GM12878 (cell line): ENCODE measurements around the gene GRAMD2B. TPM values are rescaled to one million over a fixed set of nuclear protein-coding genes. Genes with fewer than 3 reads are reported as not detected.

Source experiments
- BRCA1 ChIP-seq: IDR thresholded peaks from 2 replicates; pipeline ENCODE4 v1.6.1; 2011; ENCODE audit warnings: low read depth, low read length, improper control_type of control experiment
- ELK1 ChIP-seq: IDR thresholded peaks from 2 replicates; pipeline ENCODE4 v1.6.1; 2012; ENCODE audit warnings: low read depth, low read length, improper control_type of control experiment
- MLLT1 ChIP-seq: fragments of 450-650 bp; IDR thresholded peaks from 2 replicates; pipeline ENCODE4 v1.6.1; 2016; ENCODE audit warnings: mild to moderate bottlenecking
- RBBP5 ChIP-seq: fragments of 200-600 bp; sonication (generic); conservative IDR thresholded peaks from 2 replicates; pipeline ENCODE4 v1.6.1; 2016
- SKIL ChIP-seq: fragments of 450-650 bp; IDR thresholded peaks from 2 replicates; pipeline ENCODE4 v1.6.1; 2017; ENCODE audit warnings: mild to moderate bottlenecking, low read depth, inconsistent platforms; ENCODE audit not compliant: poor library complexity, severe bottlenecking
- TCF12 ChIP-seq: IDR thresholded peaks from 2 replicates; pipeline ENCODE4 v1.6.1; 2011; ENCODE audit warnings: low read depth, mild to moderate bottlenecking, low read length
- ZBTB33 ChIP-seq: fragments of 450-650 bp; IDR thresholded peaks from 2 replicates; pipeline ENCODE4 v1.6.1; 2017; ENCODE audit warnings: mild to moderate bottlenecking
- polyA plus RNA-seq, 11 experiments: library from polyadenylated mRNA; depleted of rRNA in 4 of 11; unstranded in 6 of 11; stranded (reverse) in 5 of 11; fragments of >200 nt; fragmentation: Nextera tagmentation in 4 of 11; fragmentation: Illumina TruSeq in 1 of 11; extraction: Ambion mirVana in 4 of 11; extraction: Trizol in 1 of 11; gene quantifications; 1 replicate in 1 of 11; 2 replicates in 10 of 11; pipeline versions ENCODE4 v1.2.1 to v1.2.3, GENCODE V29; 2011 to 2016; ENCODE audit warnings: inconsistent platforms in 2 of 11, missing spikeins in 2 of 11, low read depth in 1 of 11
- total RNA-seq, 4 experiments: library from RNA; depleted of rRNA in 3 of 4; stranded (reverse); fragments of >200 nt in 3 of 4; fragmentation: Illumina TruSeq in 1 of 4; extraction: Trizol in 1 of 4; gene quantifications; 2 replicates each; pipeline versions ENCODE4 v1.2.1 to v1.2.3, GENCODE V29; 2013 to 2021

Gene GRAMD2B
- total and polyA plus RNA-seq, 10 of the 15 experiments (the other 5 are each of a cell fraction or from before 2014, with no cell fraction given): 1.9 to 21.5 (median 8.4) TPM

- TF ChIP-seq MLLT1 (no peak), ZBTB33 (no peak), RBBP5 (no peak), ELK1 (no peak), TCF12 (no peak), SKIL (no peak), BRCA1 (no peak)
These were observed 85.2 kb downstream of the GRAMD2B start (continued) for GRCh38 chr5:126508251-126508961.
